NCI-H146 treated with DMSO at 0.1 percent for 48 hours (cell line): Measurements from ENCODE around the gene ESAM.
A peak's percentile ranks its signal among the peaks of the same experiment; 100 is the strongest.

Experiments used
- DNase-seq: peaks from one replicate; lab custom pipeline; 2025; ENCODE audit not compliant: unreplicated experiment; lab: John Stamatoyannopoulos, UW

Gene ESAM

GRCh38 chr11:124753624-124754023 is 8.5 kb downstream of the ESAM start:
- no peak for DNase-seq

- DNase-seq: no peak
Measured at GRCh38 chr11:124753205-124753604, 8.9 kb downstream of the ESAM start.

GRCh38 chr11:124752471-124753102 is 9.5 kb downstream of the ESAM start:
- no peak for DNase-seq

GRCh38 chr11:124751741-124752470 is 10.2 kb downstream of the ESAM start, which contains the start of gene VSIG2:
VSIG2 (minus strand) TSS chr11:124752255; CDS start chr11:124752137, 118 bp downstream.
- DNase-seq: no peak

GRCh38 chr11:124751391-124751740 is 10.7 kb downstream of the ESAM start:
- DNase-seq: no peak

- no peak for DNase-seq
Measured at GRCh38 chr11:124749912-124750311, 12.2 kb downstream of the ESAM start.

- DNase-seq: no peak
Measured at GRCh38 chr11:124748481-124749343, 13.4 kb downstream of the ESAM start.

- no peak for DNase-seq
Measured at GRCh38 chr11:124748100-124748418, 14.0 kb downstream of the ESAM start.

- no peak for DNase-seq
Measured at GRCh38 chr11:124747406-124748099, 14.5 kb downstream of the ESAM start.

GRCh38 chr11:124746621-124747243 is 15.4 kb downstream of the ESAM start:
- DNase-seq: peak; percentile 40

GRCh38 chr11:124745835-124746620 is 16.1 kb downstream of the ESAM start:
- peak; percentile 10 for DNase-seq

- no peak for DNase-seq
Measured at GRCh38 chr11:124745270-124745834, 16.7 kb downstream of the ESAM start.

GRCh38 chr11:124743050-124743449 is 19.0 kb downstream of the ESAM start:
- DNase-seq: no peak

GRCh38 chr11:124742555-124742954 is 19.5 kb downstream of the ESAM start:
- no peak for DNase-seq

- DNase-seq: no peak
Measured at GRCh38 chr11:124740277-124740882, 21.7 kb downstream of the ESAM start.

- DNase-seq: peak; percentile 84
Measured at GRCh38 chr11:124739479-124740276, 22.4 kb downstream of the ESAM start, which contains the start of gene NRGN. NRGN (plus strand) TSS chr11:124739942; CDS start chr11:124740085, 143 bp downstream.

- DNase-seq: no peak
Measured at GRCh38 chr11:124738713-124739478, 23.2 kb downstream of the ESAM start.
